Measurements from ENCODE around the gene PSMG4.

PSMG4 gene

GRCh38 chr6:3212261-3212660 lies 46.5 kb upstream of the PSMG4 start:
- Histone ChIP-seq H2AK5ac (ENCODE audit: low read length) (no peak overlapping the region), H3K9ac (ENCODE audit: low read length) (no peak overlapping the region), H4K12ac (ENCODE audit: low read depth, low read length) (no peak overlapping the region), H3K4me1 (ENCODE audit: control insufficient read depth in 1 of 2, insufficient read depth in 2 of 2, low read length in 2 of 2) (peaks cover 9 to 10% of the 10 kb centered on the region in 2 experiments), H2BK120ac (ENCODE audit: insufficient read depth, low read length, poor library complexity) (no peak overlapping the region), H3K23ac (ENCODE audit: low read length) (no peak overlapping the region), H3K14ac (ENCODE audit: low read length) (no peak overlapping the region), H3K36me3 (ENCODE audit: control insufficient read depth in 1 of 2, insufficient read depth in 2 of 2, low read length in 2 of 2) (no peaks in the 10 kb centered on the region), H3K9me3 (ENCODE audit: insufficient read depth, low read depth, low read length) (no peaks in the 10 kb centered on the region), H3K27me3 (ENCODE audit: insufficient read depth, low read length) (no peaks in the 10 kb centered on the region), H2BK12ac (ENCODE audit: low read length) (no peak overlapping the region), H2AFZ (ENCODE audit: insufficient read depth, low read length, poor library complexity) (no peak overlapping the region), H3K4me3 (ENCODE audit: low read depth, low read length) (no peak overlapping the region), H3K27ac (ENCODE audit: low read depth, low read length) (no peak overlapping the region), H3K4ac (ENCODE audit: low read depth, low read length) (no peak overlapping the region), H3K4me2 (ENCODE audit: low read length) (no peak overlapping the region), H4K8ac (ENCODE audit: low read depth, low read length) (no peak overlapping the region), H4K91ac (ENCODE audit: low read depth, low read length) (no peak overlapping the region), H3K18ac (ENCODE audit: low read length) (no peak overlapping the region), H2BK5ac (ENCODE audit: low read depth, low read length, poor library complexity) (no peak overlapping the region), H3K79me2 (ENCODE audit: control insufficient read depth, insufficient read depth, low read length, poor library complexity) (no peaks in the 10 kb centered on the region), H3K79me1 (ENCODE audit: low read length) (peaks cover 2% of the 10 kb centered on the region)
- no CpG with 5 or more reads among the region's 6 CpGs for WGBS (ENCODE audit: extremely low coverage, insufficient coverage, insufficient read length)
- DNase-seq, result no peak

- Histone ChIP-seq H4K91ac (ENCODE audit: low read depth, low read length) (no peak overlapping the region), H3K14ac (ENCODE audit: low read length) (no peak overlapping the region), H3K4me3 (ENCODE audit: low read depth, low read length) (no peak overlapping the region), H3K79me2 (ENCODE audit: control insufficient read depth, insufficient read depth, low read length, poor library complexity) (no peaks in the 10 kb centered on the region), H3K79me1 (ENCODE audit: low read length) (peaks cover 2% of the 10 kb centered on the region), H2AK5ac (ENCODE audit: low read length) (no peak overlapping the region), H3K27ac (ENCODE audit: low read depth, low read length) (no peak overlapping the region), H3K27me3 (ENCODE audit: insufficient read depth, low read length) (no peaks in the 10 kb centered on the region), H3K4me2 (ENCODE audit: low read length) (no peak overlapping the region), H3K4ac (ENCODE audit: low read depth, low read length) (no peak overlapping the region), H4K8ac (ENCODE audit: low read depth, low read length) (no peak overlapping the region), H3K23ac (ENCODE audit: low read length) (no peak overlapping the region), H3K4me1 (ENCODE audit: control insufficient read depth in 1 of 2, insufficient read depth in 2 of 2, low read length in 2 of 2) (peaks cover 5 to 7% of the 10 kb centered on the region in 2 experiments), H4K12ac (ENCODE audit: low read depth, low read length) (no peak overlapping the region), H3K18ac (ENCODE audit: low read length) (no peak overlapping the region), H2BK5ac (ENCODE audit: low read depth, low read length, poor library complexity) (no peak overlapping the region), H2AFZ (ENCODE audit: insufficient read depth, low read length, poor library complexity) (no peak overlapping the region), H3K9me3 (ENCODE audit: insufficient read depth, low read depth, low read length) (no peaks in the 10 kb centered on the region), H3K36me3 (ENCODE audit: control insufficient read depth in 1 of 2, insufficient read depth in 2 of 2, low read length in 2 of 2) (no peaks in the 10 kb centered on the region), H3K9ac (ENCODE audit: low read length) (no peak overlapping the region), H2BK120ac (ENCODE audit: insufficient read depth, low read length, poor library complexity) (no peak overlapping the region), H2BK12ac (ENCODE audit: low read length) (no peak overlapping the region)
- no CpG with 5 or more reads among the region's 2 CpGs for WGBS (ENCODE audit: extremely low coverage, insufficient coverage, insufficient read length)
- DNase-seq, result no peak
These were observed 45.4 kb upstream of the PSMG4 start for GRCh38 chr6:3213334-3213695.

GRCh38 chr6:3214898-3215297 lies 43.8 kb upstream of the PSMG4 start:
- DNase-seq, result no peak
- Histone ChIP-seq H3K27ac (ENCODE audit: low read depth, low read length) (no peak overlapping the region), H2BK12ac (ENCODE audit: low read length) (no peak overlapping the region), H3K9me3 (ENCODE audit: insufficient read depth, low read depth, low read length) (no peaks in the 10 kb centered on the region), H3K4me2 (ENCODE audit: low read length) (no peak overlapping the region), H3K27me3 (ENCODE audit: insufficient read depth, low read length) (no peaks in the 10 kb centered on the region), H3K36me3 (ENCODE audit: control insufficient read depth in 1 of 2, insufficient read depth in 2 of 2, low read length in 2 of 2) (no peaks in the 10 kb centered on the region), H3K79me2 (ENCODE audit: control insufficient read depth, insufficient read depth, low read length, poor library complexity) (no peaks in the 10 kb centered on the region), H3K23ac (ENCODE audit: low read length) (no peak overlapping the region), H2BK120ac (ENCODE audit: insufficient read depth, low read length, poor library complexity) (no peak overlapping the region), H3K79me1 (ENCODE audit: low read length) (no peaks in the 10 kb centered on the region), H3K4me3 (ENCODE audit: low read depth, low read length) (no peak overlapping the region), H2AFZ (ENCODE audit: insufficient read depth, low read length, poor library complexity) (no peak overlapping the region), H3K9ac (ENCODE audit: low read length) (no peak overlapping the region), H3K4ac (ENCODE audit: low read depth, low read length) (no peak overlapping the region), H3K18ac (ENCODE audit: low read length) (no peak overlapping the region), H2BK5ac (ENCODE audit: low read depth, low read length, poor library complexity) (no peak overlapping the region), H4K8ac (ENCODE audit: low read depth, low read length) (no peak overlapping the region), H2AK5ac (ENCODE audit: low read length) (no peak overlapping the region), H3K14ac (ENCODE audit: low read length) (no peak overlapping the region), H4K12ac (ENCODE audit: low read depth, low read length) (no peak overlapping the region), H4K91ac (ENCODE audit: low read depth, low read length) (no peak overlapping the region), H3K4me1 (ENCODE audit: control insufficient read depth in 1 of 2, insufficient read depth in 2 of 2, low read length in 2 of 2) (no peaks in the 10 kb centered on the region)
- WGBS (ENCODE audit: extremely low coverage, insufficient coverage, insufficient read length), result no CpG with 5 or more reads among the region's 3 CpGs

GRCh38 chr6:3217286-3217685 lies 41.5 kb upstream of the PSMG4 start:
- Histone ChIP-seq H2AK5ac (ENCODE audit: low read length) (no peak overlapping the region), H3K79me2 (ENCODE audit: control insufficient read depth, insufficient read depth, low read length, poor library complexity) (no peaks in the 10 kb centered on the region), H3K14ac (ENCODE audit: low read length) (no peak overlapping the region), H4K8ac (ENCODE audit: low read depth, low read length) (no peak overlapping the region), H3K36me3 (ENCODE audit: control insufficient read depth in 1 of 2, insufficient read depth in 2 of 2, low read length in 2 of 2) (no peaks in the 10 kb centered on the region), H3K18ac (ENCODE audit: low read length) (no peak overlapping the region), H3K9me3 (ENCODE audit: insufficient read depth, low read depth, low read length) (no peaks in the 10 kb centered on the region), H2BK5ac (ENCODE audit: low read depth, low read length, poor library complexity) (no peak overlapping the region), H3K23ac (ENCODE audit: low read length) (no peak overlapping the region), H3K9ac (ENCODE audit: low read length) (no peak overlapping the region), H2AFZ (ENCODE audit: insufficient read depth, low read length, poor library complexity) (no peak overlapping the region), H3K27me3 (ENCODE audit: insufficient read depth, low read length) (no peaks in the 10 kb centered on the region), H3K4me1 (ENCODE audit: control insufficient read depth in 1 of 2, insufficient read depth in 2 of 2, low read length in 2 of 2) (no peaks in the 10 kb centered on the region), H3K4me3 (ENCODE audit: low read depth, low read length) (no peak overlapping the region), H3K4ac (ENCODE audit: low read depth, low read length) (no peak overlapping the region), H3K4me2 (ENCODE audit: low read length) (no peak overlapping the region), H2BK120ac (ENCODE audit: insufficient read depth, low read length, poor library complexity) (no peak overlapping the region), H4K91ac (ENCODE audit: low read depth, low read length) (no peak overlapping the region), H3K79me1 (ENCODE audit: low read length) (no peaks in the 10 kb centered on the region), H2BK12ac (ENCODE audit: low read length) (no peak overlapping the region), H3K27ac (ENCODE audit: low read depth, low read length) (no peak overlapping the region), H4K12ac (ENCODE audit: low read depth, low read length) (no peak overlapping the region)
- WGBS (ENCODE audit: extremely low coverage, insufficient coverage, insufficient read length), result no CpG with 5 or more reads among the region's 2 CpGs
- DNase-seq, result no peak
